T-cell (primary cell): ENCODE data around the gene PPIL6. TPM values are rescaled to one million over a fixed set of nuclear protein-coding genes. Genes with fewer than 3 reads are reported as not detected.
A peak's percentile ranks its signal among the peaks of the same experiment; 100 is the strongest.

Experiments used
- ATAC-seq, 4 experiments: fragments of 200-7000 bp in 3 of 4; fragments of 150-1000 bp in 1 of 4; cut with Tn5 transposase; replicated peaks in 1 of 4; 1 replicate in 3 of 4; 2 replicates in 1 of 4; pipeline ENCODE4 v1.10.0; 2021; ENCODE audit warnings: moderate library complexity in 3 of 4, mild to moderate bottlenecking in 2 of 4, moderate number of reproducible peaks in 1 of 4
- CTCF ChIA-PET, 2 donors: fragments of 300-600 bp; sonication (Branson Sonifier 250); formaldehyde crosslinking; loops; one replicate each; lab custom pipeline; 2022; ENCODE audit warnings: antibody characterized with exemption in 2 of 2; lab: Charles Lee
- POLR2A ChIA-PET, 2 donors: fragments of 300-600 bp; sonication (Branson Sonifier 250); formaldehyde crosslinking; loops; one replicate each; lab custom pipeline; 2022; ENCODE audit warnings: antibody characterized with exemption in 2 of 2; lab: Charles Lee
- DNase-seq, 35 experiments: peaks; one replicate each; pipeline versions ENCODE4 v3.0.0 to v3.0.0-alpha.2; 2013 to 2023
- H3K27ac ChIP-seq: one replicate; pipeline ENCODE4 v1.5.1; 2013; ENCODE audit warnings: low read length
- H3K27me3 ChIP-seq, 2 experiments: replicated peaks in 1 of 2; 1 replicate in 1 of 2; 2 replicates in 1 of 2; pipeline versions ENCODE4 v1.6.1 to v1.7.0; 2013; ENCODE audit warnings: low read length in 1 of 2, mixed read lengths in 1 of 2; ENCODE audit not compliant: control insufficient read depth in 2 of 2, insufficient read depth in 2 of 2; ENCODE audit errors: extremely low read depth in 1 of 2
- H3K36me3 ChIP-seq, 2 donors: 1 replicate in 1 of 2; 2 replicates in 1 of 2; pipeline versions ENCODE4 v1.6.1 to v1.7.0; 2013; ENCODE audit warnings: low read length in 1 of 2; ENCODE audit not compliant: control insufficient read depth in 2 of 2, insufficient read depth in 1 of 2; ENCODE audit errors: extremely low read depth in 1 of 2
- H3K4me1 ChIP-seq, 2 experiments: 1 replicate in 1 of 2; 2 replicates in 1 of 2; pipeline versions ENCODE4 v1.6.1 to v1.7.0; 2013; ENCODE audit warnings: low read length in 2 of 2, mixed read lengths in 1 of 2; ENCODE audit not compliant: insufficient read depth in 2 of 2, control insufficient read depth in 1 of 2; ENCODE audit errors: extremely low read depth in 1 of 2
- H3K4me3 ChIP-seq, 2 donors: 1 replicate in 1 of 2; 2 replicates in 1 of 2; pipeline versions ENCODE4 v1.5.1 to v1.7.0; 2013; ENCODE audit warnings: mild to moderate bottlenecking in 2 of 2, low read length in 1 of 2, moderate library complexity in 1 of 2; ENCODE audit not compliant: control insufficient read depth in 1 of 2; ENCODE audit errors: extremely low read depth in 1 of 2
- H3K9me3 ChIP-seq: 2 replicates; pipeline ENCODE4 v1.7.0; 2013
- H3K27ac Mint-ChIP-seq, 2 donors: one replicate each; pipeline ENCODE4 v1.8.0; 2020 to 2021; ENCODE audit warnings: mild to moderate bottlenecking in 2 of 2, mixed read lengths in 2 of 2
- H3K27me3 Mint-ChIP-seq, 2 donors: one replicate each; pipeline ENCODE4 v1.8.0; 2021 to 2022; ENCODE audit warnings: mixed read lengths in 2 of 2
- H3K36me3 Mint-ChIP-seq: one replicate; pipeline ENCODE4 v1.8.0; 2021; ENCODE audit warnings: mixed read lengths
- H3K4me1 Mint-ChIP-seq, 3 donors: one replicate each; pipeline ENCODE4 v1.8.0; 2020 to 2022; ENCODE audit warnings: mixed read lengths in 3 of 3, mild to moderate bottlenecking in 1 of 3
- H3K4me3 Mint-ChIP-seq, 3 donors: one replicate each; pipeline ENCODE4 v1.8.0; 2020 to 2022; ENCODE audit warnings: mild to moderate bottlenecking in 3 of 3, mixed read lengths in 3 of 3, moderate library complexity in 3 of 3
- H3K9me3 Mint-ChIP-seq, 3 donors: one replicate each; pipeline ENCODE4 v1.8.0; 2020 to 2022; ENCODE audit warnings: mixed read lengths in 3 of 3
- WGBS: methylation state at CpG from one replicate; pipeline ENCODE4 v1.1.5; 2013; ENCODE audit warnings: missing lambda C conversion rate; ENCODE audit not compliant: insufficient coverage; 5-methylcytosine and 5-hydroxymethylcytosine counted together
- total RNA-seq, 35 experiments: library from RNA in 6 of 35; stranded (reverse) in 6 of 35; fragments of 120-200 nt in 1 of 35; gene quantifications; one replicate each; pipeline versions ENCODE4 v1.2.1 to v1.2.4 and lab custom pipeline; 2013 to 2026

PPIL6 gene
- total RNA-seq, 5 donors from 2014 or later (not counting 1 experiment from before 2014, with no cell fraction given): 0.07 to 1.5 (median 0.38) TPM

GRCh38 chr6:109360281-109360680, 80.1 kb downstream of the PPIL6 start:
- Histone ChIP-seq H3K4me3 (no peak overlapping the region), H3K9me3 (no peaks in the 10 kb centered on the region), H3K27me3 (no peaks in the 10 kb centered on the region), H3K27ac (no peak overlapping the region), H3K36me3 (peaks cover 4 to 72% of the 10 kb centered on the region in 2 donors), H3K4me1 (no peaks in the 10 kb centered on the region)
- peaks cover 0 to 6% (median 0%) of the 10 kb centered on the region in 3 donors for H3K9me3 Mint-ChIP-seq
- peaks cover 91% of the 10 kb centered on the region for H3K36me3 Mint-ChIP-seq
- WGBS: 100% methylated on average over 1 of the region's 1 CpG
- H3K4me1 Mint-ChIP-seq: peaks cover 23 to 31% (median 30%) of the 10 kb centered on the region in 3 donors
- H3K27me3 Mint-ChIP-seq: no peaks in the 10 kb centered on the region
- ChIA-PET CTCF (no interaction called here), POLR2A (no interaction called here)
- H3K4me3 Mint-ChIP-seq: no peak overlapping the region
- ATAC-seq: no peak
- DNase-seq: no peak
- no peak overlapping the region for H3K27ac Mint-ChIP-seq

- CTCF ChIA-PET: no interaction called here
- peaks cover 4 to 72% of the 10 kb centered on the region in 2 donors for H3K36me3 ChIP-seq
Measured at GRCh38 chr6:109359248-109359647, 81.2 kb downstream of the PPIL6 start.

GRCh38 chr6:109358204-109358603, 82.2 kb downstream of the PPIL6 start:
- H3K36me3 Mint-ChIP-seq: peaks cover 90% of the 10 kb centered on the region
- H3K4me3 Mint-ChIP-seq: no peak overlapping the region
- no peaks in the 10 kb centered on the region for H3K9me3 ChIP-seq
- peaks cover 5 to 19% (median 15%) of the 10 kb centered on the region in 3 donors for H3K4me1 Mint-ChIP-seq
- peaks cover 0 to 6% (median 0%) of the 10 kb centered on the region in 3 donors for H3K9me3 Mint-ChIP-seq
- CTCF ChIA-PET: no interaction called here
- no peak overlapping the region for H3K4me3 ChIP-seq
- no peak overlapping the region for H3K27ac ChIP-seq
- ATAC-seq (no peak), DNase-seq (no peak)
- H3K27me3 ChIP-seq: no peaks in the 10 kb centered on the region
- peaks cover 4 to 73% of the 10 kb centered on the region in 2 donors for H3K36me3 ChIP-seq
- POLR2A ChIA-PET: no interaction called here
- H3K27me3 Mint-ChIP-seq: no peaks in the 10 kb centered on the region
- H3K4me1 ChIP-seq: no peaks in the 10 kb centered on the region
- no peak overlapping the region for H3K27ac Mint-ChIP-seq

More at GRCh38 chr6:109359248-109359647, 81.2 kb downstream of the PPIL6 start:
- Mint-ChIP-seq H3K4me3 (no peak overlapping the region), H3K27ac (no peak overlapping the region), H3K4me1 (peaks cover 14 to 26% (median 23%) of the 10 kb centered on the region in 3 donors), H3K36me3 (peaks cover 89% of the 10 kb centered on the region), H3K9me3 (peaks cover 0 to 6% (median 0%) of the 10 kb centered on the region in 3 donors), H3K27me3 (no peaks in the 10 kb centered on the region)
- no peak overlapping the region for H3K4me3 ChIP-seq
- H3K9me3 ChIP-seq: no peaks in the 10 kb centered on the region
- ATAC-seq (no peak), DNase-seq (no peak)
- 100% methylated on average over 1 of the region's 2 CpGs for WGBS
- POLR2A ChIA-PET: interaction anchor here in 1 of 2 donors (0.7 kb wide), 1 partner anchor 139 kb away, joined by 3 read pairs; no protein-coding TSS in a partner anchor
- no peaks in the 10 kb centered on the region for H3K4me1 ChIP-seq
- no peak overlapping the region for H3K27ac ChIP-seq
- no peaks in the 10 kb centered on the region for H3K27me3 ChIP-seq

GRCh38 chr6:109356237-109356636, 84.2 kb downstream of the PPIL6 start:
- Mint-ChIP-seq H3K4me3 (no peak overlapping the region), H3K9me3 (peaks cover 0 to 6% (median 0%) of the 10 kb centered on the region in 3 donors), H3K4me1 (peaks cover 9 to 22% (median 14%) of the 10 kb centered on the region in 3 donors), H3K27me3 (no peaks in the 10 kb centered on the region), H3K27ac (no peak overlapping the region), H3K36me3 (peaks cover 91% of the 10 kb centered on the region)
- no peak for DNase-seq
- CTCF ChIA-PET: no interaction called here
- H3K4me3 ChIP-seq: no peak overlapping the region
- POLR2A ChIA-PET: interaction anchor here in 1 of 2 donors (0.5 kb wide), 1 partner anchor 53 kb away, joined by 5 read pairs; no protein-coding TSS in a partner anchor
- ATAC-seq: no peak
- no peaks in the 10 kb centered on the region for H3K4me1 ChIP-seq
- WGBS: 100% methylated on average over 1 of the region's 3 CpGs
- H3K9me3 ChIP-seq: no peaks in the 10 kb centered on the region
- no peaks in the 10 kb centered on the region for H3K27me3 ChIP-seq
- peaks cover 0 to 58% of the 10 kb centered on the region in 2 donors for H3K36me3 ChIP-seq
- H3K27ac ChIP-seq: no peak overlapping the region

GRCh38 chr6:109351231-109352130, 88.9 kb downstream of the PPIL6 start:
- 100% methylated on average over 1 of the region's 5 CpGs for WGBS

GRCh38 chr6:109349419-109349987, 90.9 kb downstream of the PPIL6 start:
- Mint-ChIP-seq H3K4me1 (peaks cover 5 to 8% (median 6%) of the 10 kb centered on the region in 3 donors), H3K36me3 (peaks cover 33% of the 10 kb centered on the region), H3K4me3 (no peak overlapping the region), H3K9me3 (no peaks in the 10 kb centered on the region), H3K27ac (no peak overlapping the region), H3K27me3 (no peaks in the 10 kb centered on the region)
- no peaks in the 10 kb centered on the region for H3K27me3 ChIP-seq
- H3K36me3 ChIP-seq: peaks cover 0 to 9% of the 10 kb centered on the region in 2 donors
- H3K27ac ChIP-seq: no peak overlapping the region
- ChIA-PET CTCF (no interaction called here), POLR2A (interaction anchor here (0.7 to 0.9 kb wide), 2 partner anchors 33 to 206 kb away, joined by 3 to 7 read pairs; no protein-coding TSS in a partner anchor)
- DNase-seq (no peak), ATAC-seq (no peak)
- no peaks in the 10 kb centered on the region for H3K4me1 ChIP-seq
- 85% methylated on average over 1 of the region's 3 CpGs for WGBS
- no peaks in the 10 kb centered on the region for H3K9me3 ChIP-seq
- no peak overlapping the region for H3K4me3 ChIP-seq

More at GRCh38 chr6:109351231-109352130, 88.9 kb downstream of the PPIL6 start:
- ChIA-PET CTCF (interaction anchor here in 1 of 2 donors (1.0 kb wide), 1 partner anchor 115 kb away, joined by 3 read pairs; no protein-coding TSS in a partner anchor), POLR2A (interaction anchor here in 1 of 2 donors (0.5 kb wide), 1 partner anchor 241 kb away, joined by 4 read pairs; no protein-coding TSS in a partner anchor)
- Histone ChIP-seq H3K4me3 (no peak overlapping the region), H3K9me3 (no peaks in the 10 kb centered on the region), H3K27ac (no peak overlapping the region), H3K27me3 (no peaks in the 10 kb centered on the region), H3K4me1 (no peaks in the 10 kb centered on the region), H3K36me3 (peaks cover 0 to 19% of the 10 kb centered on the region in 2 donors)
- Mint-ChIP-seq H3K27me3 (no peaks in the 10 kb centered on the region), H3K4me1 (peaks cover 5 to 8% (median 6%) of the 10 kb centered on the region in 3 donors), H3K36me3 (peaks cover 50% of the 10 kb centered on the region), H3K27ac (peak overlapping the region; percentile 40 to 43), H3K4me3 (no peak overlapping the region), H3K9me3 (peaks cover 0 to 4% (median 0%) of the 10 kb centered on the region in 3 donors)
- ATAC-seq (no peak), DNase-seq (no peak)
